Measurements from ENCODE around the gene PLAAT2.
"Not testable (repeated sequence)": the region's sequence is repeated elsewhere in the genome, so short reads cannot be mapped to it uniquely, and the experiment has no call there.

Gene PLAAT2

DNA sequence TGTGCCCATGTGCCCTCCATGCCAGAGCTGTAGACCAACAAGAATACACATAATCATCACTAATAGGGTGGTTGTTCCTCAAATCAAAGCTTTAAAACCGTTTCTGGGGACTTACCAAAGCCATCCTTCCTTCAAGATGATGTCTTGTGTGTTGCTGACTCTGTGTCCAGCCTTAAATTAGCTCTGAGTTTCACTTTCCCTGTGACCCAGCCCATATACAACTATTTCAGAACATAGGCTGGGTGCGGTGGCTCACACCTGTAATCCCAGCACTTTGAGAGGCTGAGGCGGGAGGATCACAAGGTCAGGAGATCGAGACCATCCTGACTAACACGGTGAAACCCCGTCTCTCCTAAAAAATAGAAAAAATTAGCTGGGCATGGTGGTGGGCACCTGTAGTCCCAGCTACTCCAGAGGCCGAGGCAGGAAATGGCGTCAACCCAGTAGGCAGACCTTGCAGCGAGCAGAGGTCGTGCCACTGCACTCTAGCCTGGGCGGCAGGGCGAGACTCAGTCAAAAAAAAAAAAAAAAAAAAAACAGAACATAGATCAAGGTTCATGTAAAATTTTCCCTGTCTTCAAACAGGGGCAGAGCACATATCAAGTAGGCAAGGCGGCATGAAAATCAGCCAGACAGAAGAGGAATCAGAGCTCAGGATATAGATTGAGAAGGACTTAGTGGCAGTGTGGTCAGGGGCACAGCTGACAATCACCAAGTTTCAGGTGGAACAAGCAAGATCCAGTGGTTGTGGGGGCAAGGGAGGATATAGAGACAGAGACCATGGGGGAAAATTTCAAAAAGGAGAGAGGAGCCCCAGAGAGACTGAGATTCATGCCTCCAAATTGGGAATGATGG is at the start of gene PLAAT2:
Gene PLAAT2 (minus strand): TSS at position 179 of the 855 bp plus-strand sequence. CDS start 55 bp downstream, at position 124.
- DNase-seq (ENCODE audit: low read depth in 2 of 2) = no peak

DNA sequence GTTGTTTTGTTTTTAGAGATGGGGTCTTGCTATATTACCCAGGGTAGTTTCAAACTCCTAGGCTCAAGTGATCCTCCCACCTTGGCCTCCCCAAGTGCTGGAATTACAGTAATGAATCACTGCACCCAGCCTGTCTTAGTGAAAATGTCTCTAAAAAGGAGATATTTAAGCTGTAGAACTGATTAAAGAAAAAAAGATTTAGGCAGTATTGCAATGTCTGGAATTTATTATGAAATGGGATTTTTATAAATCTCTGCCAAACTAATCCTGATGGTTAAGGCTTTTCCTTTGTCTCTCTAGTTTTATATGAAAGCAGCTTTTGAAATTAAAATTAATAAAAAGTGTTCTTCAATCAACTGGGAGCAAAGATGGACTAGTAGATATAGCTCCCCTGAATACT is 49.0 kb upstream of the PLAAT2 start:
- DNase-seq (ENCODE audit: low read depth in 2 of 2) = no peak

DNA sequence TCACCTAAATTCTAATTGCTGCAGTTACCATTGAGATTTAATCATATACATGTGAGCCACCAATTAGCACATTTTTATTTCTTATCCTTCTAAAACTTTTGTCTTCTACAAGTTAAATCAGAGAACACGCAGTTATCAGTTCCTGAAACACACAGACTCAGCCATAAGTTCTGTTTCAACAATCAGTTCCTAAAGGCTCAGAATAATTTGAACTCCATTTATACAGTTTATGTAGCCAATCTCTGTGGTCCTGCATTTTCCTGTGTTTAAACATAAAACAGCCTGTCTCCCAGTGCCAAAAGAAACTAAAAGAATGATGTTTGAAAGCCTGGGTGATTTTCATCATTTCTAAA is 48.2 kb upstream of the PLAAT2 start:
- no peak for DNase-seq (ENCODE audit: low read depth in 2 of 2)

DNA sequence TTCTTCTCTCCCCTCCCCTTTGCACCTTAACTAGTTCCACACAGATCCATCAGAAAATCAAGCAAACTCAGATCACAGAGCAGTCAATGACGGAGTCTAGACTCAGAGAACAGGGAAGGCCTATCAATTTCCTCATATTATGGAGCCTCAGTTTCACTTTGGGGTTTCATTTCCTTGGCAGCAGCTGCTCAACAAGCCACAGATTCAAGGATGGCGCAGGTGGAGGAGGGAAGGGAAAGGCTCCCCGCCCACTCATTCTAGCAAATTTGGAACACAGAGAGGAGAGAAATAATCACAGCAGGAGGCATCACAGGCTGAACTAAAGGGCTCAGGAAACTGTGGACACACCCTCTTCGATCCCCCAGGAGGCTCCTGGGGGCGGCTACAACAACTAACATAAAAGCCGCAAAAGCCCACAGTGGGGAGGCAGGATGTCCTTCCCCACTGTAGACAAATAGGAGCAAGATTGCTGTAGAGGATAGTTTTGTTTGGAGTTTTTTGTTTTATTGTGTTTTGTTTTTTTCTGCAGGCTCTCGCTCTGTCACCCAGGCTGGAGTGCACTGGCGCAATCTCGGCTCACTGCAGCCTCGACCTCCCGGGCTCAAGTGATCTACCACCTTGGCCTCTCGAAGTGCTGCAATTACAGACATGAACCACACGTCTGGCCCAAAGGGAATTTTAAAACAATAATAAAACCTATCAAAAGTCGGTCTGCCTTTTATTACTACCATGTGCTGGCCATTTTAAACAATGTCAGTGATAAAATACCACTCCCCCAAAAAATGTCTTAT is 47.6 kb upstream of the PLAAT2 start:
- DNase-seq (ENCODE audit: low read depth in 2 of 2) = no peak

DNA sequence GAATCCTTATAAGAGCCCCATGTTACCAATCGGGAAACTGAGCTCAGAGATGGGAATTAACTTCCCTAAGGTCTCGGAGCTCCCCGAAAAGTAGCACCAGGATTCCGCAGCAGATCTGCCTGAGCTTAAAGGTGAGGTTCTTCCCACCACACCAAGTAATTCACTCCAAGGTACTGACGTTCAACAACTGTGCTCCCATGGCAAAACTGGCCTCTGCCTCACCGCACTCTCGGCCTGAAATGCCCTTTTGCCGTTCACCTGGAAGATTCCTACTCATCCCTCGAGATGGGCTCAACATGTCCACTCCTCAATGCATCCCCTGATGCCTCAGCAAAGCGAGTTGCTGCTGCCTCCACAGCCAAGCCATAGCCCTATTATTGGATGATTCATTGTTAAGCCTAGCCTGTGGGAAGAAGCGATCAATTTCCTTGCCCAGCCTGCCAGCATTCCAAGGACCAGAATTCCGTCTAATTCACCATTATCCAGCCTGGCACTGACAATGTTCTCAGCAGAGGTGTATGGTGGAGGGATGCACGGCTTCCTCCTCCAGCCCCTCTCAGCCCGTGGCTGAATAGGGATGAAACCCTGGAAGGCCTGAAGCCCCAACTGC is 46.9 kb upstream of the PLAAT2 start:
- no peak for DNase-seq (ENCODE audit: low read depth in 2 of 2)

DNA sequence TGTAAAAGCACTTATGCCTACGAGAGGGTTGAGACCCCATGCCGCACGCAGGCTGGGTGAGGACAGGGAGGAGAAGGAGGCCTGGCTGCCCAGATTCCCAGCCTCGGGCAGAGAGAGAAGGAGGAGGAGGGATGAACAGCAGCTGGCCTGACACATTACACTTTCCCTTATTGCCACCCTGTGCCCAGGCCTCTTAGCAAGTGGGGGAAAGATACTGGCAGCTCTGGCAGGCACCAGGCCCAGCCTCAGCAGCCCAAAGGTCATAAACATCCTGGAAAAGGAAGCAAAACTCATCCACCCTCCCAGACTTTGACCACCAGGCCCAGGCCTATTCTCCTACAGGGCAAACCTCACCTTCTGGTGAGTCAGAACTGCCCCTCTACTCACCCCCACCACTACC is 46.4 kb upstream of the PLAAT2 start:
- DNase-seq (ENCODE audit: low read depth in 2 of 2) = no peak

DNA sequence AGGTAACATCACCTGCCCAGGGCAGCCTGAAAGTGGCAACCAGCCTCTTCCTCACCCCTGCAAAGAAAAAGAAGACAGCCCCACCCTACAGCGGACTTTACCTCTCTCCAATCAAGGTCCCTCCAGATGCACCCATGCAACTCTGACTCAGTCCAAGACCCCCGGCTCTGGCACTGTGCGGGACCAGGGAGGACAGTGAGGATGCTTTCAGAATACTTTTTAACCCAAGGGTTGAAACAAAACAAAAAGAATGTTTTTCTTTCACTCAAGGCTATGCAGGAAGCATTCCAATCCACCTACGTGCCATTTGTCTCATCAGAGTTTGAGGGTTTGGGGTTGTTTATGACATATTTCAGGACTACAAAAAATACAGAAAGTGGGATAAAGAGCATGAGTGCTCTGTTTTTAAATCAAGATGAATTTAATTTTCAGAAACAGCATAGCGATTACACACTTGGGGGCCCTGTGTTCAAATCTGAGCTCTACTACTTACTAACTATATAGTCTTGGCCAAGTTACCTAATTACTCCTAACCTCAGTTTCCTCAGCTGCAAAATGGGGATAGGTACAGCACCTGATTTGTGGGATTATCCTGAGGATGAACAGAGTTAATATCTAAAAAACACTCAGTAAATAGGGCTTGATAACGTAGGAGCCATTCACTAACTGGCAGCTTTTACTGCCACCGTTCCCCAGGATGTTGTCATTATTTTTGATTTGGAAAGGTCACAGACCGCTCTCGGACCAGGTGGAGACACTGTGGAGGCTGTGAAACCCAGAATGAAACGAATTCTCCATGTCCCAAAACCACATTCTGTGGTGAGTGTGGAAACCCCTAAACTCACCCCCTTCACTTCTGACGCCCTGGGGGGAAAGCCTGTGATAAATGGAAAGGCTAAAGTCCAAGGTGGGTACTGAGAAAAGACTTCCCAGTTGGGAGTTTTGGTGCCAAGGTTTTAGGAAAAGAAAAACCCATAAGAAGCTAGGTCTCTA is 45.5 kb upstream of the PLAAT2 start:
- DNase-seq (ENCODE audit: low read depth in 2 of 2) = no peak

DNA sequence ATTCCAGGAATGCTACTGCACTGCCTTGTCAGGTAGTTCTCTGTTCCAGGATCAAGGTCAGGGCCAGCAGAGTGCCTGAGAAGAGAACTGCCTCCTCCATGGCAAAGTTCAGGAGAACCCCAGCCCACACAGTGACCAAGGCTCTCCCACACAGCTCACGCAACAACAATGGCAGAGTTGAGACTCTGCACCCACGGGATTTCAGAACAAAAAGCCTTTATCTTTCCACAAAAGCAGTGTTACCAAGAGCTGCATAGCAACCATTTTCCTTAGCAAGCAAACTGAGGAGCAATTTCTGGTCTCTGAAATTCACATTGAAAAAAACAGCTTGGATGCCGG is 40.0 kb upstream of the PLAAT2 start:
- DNase-seq (ENCODE audit: low read depth in 2 of 2) = no peak

DNA sequence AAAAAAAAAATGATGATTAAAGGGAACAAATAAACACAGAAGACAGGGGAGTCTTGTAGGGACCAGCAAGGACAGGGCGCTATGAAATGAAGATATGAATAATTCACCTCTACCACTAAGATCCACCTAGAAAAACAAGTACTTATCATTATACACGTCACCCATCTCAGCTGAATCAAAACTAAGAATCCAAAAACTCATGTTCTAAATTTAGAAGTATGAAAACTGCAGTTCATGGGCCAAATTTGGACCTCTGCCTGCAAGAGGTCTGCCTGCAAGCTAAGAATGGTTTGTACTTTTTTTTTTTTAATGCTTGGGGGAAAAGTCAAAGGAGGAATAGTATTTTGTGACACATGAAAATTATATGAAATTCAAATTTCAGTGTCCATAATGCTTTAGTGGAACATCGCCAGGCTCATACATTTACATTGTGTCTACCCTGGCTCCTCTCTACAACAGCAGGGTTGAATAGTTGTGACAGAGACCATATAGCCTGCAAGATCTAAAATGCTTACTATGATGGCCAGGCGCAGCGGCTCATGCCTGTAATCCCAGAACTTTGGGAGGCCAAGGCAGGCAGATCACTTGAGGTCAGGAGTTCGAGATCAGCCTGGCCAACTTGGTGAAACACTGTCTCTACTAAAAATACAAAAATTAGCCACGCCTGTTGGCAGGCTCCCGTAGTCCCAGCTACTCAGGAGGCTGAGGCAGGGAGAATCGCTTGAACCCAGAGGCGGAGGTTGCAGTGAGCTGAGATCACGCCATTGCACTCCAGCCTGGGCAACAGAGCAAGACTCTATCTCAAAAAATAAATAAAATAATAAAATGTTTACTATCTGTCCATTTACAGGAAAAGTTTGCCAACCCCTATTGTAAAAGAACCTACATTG is 39.4 kb upstream of the PLAAT2 start:
- not testable (repeated sequence) for DNase-seq (ENCODE audit: low read depth in 2 of 2)

DNA sequence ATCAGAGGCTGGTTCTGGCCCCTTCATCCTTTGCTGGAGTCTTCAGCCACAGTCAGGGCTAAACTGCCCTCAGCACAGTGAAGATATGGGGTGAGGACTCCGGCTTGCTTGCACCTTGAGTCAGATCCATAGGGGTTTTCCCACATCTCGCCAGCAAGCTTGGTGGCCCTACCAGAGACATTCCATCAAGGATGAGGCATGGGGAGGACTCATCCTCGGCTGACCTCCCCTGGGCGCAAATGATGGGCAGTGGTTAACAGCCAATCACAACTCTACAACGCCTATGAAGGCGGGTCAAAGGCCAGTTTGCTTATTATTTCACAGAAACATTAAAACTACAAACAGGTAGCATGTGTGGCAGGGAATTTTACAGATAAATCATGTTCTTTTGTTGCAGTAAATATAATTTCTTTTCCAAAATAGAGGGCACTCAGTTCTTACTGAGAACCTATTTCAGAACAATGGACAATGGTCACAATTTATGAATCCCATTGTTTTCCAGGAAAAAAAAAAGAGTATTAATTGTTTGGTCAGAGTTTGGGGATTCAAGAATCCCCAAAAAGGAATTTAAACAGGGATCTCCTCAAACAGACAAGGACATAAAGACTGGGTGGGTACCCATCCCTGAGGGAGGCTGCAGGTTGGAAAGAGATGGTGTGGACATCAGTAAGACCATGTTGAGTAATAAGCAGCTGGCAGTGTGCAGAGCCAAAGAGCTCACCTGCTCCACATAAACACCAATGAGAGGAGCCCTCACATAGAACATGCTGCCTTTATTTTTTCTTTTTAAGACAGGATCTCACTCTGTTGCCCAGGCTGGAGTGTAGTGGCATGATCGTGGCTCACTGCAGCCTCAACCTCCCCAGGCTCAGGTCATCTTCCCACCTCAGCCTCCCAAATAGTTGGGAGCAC is 36.3 kb upstream of the PLAAT2 start:
- no peak for DNase-seq (ENCODE audit: low read depth in 2 of 2)

DNA sequence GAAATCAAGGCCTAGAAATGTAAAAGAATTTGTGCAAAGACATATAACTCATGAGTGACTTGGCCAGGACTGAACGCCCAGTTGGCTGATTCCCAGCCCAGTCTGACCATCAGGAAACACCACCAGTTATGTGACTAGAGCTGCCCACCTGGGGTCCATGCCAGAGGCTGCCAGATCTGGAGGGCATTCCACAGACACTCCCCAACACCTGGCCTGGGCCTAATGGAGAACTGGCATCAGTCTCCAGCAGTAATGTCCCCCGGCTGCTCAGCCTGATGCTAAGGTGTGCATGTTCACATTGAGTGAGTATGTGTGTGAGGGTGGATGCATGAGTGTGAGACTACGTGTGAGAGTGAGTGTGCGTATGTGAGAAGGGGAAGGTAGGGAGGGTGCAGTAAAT is 35.4 kb upstream of the PLAAT2 start:
- DNase-seq (ENCODE audit: low read depth in 2 of 2) = no peak

DNA sequence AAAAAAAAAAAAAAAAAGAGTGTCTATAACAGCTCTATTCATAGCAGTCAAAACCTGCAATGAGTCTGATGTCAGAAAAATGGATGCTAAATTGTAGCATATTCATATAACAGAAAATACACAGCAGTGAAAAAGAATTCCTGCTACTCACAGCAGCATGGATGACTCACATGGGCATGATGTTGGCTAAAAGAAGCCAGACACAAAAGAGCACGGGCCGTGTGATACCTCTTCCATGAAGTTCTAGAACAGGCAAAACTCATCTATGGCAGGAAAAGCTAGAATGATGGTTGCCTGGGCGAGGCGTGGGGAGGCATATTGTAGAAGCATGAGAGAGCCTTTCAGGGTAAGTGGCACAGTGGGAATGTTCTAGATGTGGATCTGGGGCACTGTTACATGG is 32.1 kb upstream of the PLAAT2 start:
- DNase-seq (ENCODE audit: low read depth in 2 of 2) = no peak

DNA sequence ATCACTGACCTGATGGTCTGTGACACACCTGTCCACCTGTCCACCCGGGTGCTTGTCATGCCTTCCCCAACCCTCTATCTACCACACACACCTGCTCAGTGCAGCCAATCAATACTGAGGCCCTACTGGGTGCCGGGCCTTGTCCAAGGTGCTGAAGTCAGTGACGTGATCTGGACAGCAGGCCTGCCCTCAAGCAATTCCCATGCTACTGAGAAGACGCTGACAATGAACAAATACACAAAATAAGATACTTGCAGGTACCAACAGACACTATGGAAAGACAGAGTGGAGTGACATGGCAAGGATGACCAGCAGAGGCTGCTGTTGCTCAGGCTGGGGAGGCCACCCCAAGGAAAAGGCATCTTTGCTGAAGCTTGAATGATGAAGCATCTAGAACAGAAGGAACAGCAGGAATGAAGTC is 29.8 kb upstream of the PLAAT2 start:
- DNase-seq (ENCODE audit: low read depth in 2 of 2) = no peak

DNA sequence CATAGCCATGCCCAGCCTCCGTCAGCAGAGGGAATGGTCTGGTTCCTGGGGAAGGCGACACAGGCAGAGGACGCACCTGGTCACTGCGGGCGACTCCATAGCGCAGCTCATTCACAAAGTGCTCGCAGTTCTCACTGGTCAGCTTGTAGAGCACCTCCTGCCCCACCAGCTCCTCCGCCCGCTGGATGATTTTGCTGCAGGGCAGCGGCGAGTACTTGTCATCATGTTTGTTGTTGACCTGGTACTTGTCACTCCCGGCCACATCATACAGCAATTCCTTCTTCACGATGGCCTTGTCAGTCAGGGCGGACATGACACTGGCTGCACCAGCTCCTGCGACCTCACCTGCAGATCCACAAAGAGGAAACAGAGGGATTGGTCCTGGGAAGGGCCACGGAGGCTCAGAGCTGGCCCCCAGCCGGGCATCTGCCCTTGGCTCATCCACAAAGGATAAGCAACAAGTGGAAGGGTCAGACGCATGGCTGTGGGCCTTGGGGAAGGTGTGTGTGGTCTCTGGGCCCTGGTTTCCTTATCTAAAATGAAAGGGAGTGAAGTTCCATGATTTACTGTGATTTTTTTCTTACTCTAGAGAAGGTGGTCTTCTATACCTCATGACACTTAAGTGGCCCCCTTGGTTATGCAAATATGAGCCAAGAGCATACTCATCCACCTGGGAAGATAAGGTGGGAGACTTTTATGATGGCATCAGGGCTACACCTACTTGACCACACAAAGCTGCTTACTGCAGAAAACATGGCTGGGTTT is 27.0 kb upstream of the PLAAT2 start:
- DNase-seq (ENCODE audit: low read depth in 2 of 2) = no peak

DNA sequence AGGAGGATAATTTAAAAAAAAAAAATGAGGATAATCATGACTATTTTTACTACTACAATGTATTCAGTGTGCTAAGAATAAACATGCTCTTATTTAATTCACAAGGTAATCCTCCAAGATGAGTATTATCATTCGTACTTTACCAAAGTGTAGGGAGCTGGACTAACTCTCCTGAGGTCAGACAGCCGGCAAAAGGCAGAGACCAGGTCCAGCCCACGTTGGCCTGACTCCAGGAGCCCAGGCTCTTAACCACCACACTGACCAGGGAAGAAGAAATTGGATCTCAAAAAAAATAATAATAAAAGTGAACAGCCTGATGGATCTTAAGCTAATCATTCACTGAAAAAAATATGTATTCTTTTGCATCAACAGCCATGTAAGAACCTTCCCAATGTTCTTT is 25.8 kb upstream of the PLAAT2 start:
- no peak for DNase-seq (ENCODE audit: low read depth in 2 of 2)

DNA sequence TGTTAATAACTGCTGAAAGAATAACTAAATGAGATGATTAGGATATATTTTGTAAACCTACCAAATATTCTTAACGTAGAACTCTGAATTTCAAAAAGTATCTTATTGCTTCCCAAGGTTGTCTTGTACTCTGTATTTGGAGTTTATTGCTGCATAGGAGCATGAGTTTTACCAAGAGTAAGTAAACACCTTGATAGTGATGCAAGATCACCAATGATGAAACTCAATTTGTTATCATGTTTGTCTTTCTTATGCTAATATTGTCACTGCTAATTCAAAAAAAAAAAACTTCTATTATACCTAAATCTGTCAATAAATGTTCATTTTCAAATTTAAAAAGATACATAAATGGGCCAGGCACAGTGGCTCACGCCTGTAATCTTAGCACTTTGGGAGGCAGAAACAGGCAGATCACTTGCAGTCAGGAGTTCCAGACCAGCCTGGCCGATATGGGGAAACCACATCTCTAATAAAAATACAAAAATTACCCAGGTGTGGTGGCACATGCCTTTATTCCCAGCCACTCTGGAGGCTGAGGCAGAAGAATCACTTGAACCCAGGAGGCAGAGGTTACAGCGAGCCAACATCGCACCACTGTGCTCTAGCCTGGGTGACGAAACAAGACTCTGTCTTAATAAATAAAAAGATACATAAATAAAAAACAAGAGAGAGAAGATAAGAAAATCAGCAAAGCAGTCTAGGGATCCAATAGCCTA is 23.4 kb upstream of the PLAAT2 start:
- DNase-seq (ENCODE audit: low read depth in 2 of 2) = no peak

DNA sequence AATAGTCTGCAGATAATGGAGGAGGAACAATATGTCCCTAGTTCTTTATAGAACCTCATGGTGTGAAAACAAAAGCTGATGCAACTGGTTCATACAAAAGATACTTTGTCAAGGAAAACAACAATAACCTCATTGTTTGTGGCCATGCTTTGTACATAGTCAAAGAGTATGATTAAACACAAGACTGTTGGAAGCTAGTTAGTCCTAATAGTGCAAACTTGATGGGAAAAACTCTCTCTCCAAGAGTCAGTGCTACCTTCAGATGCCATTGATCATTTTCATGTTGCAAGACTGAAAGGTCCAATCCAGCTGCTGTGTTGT is 20.1 kb upstream of the PLAAT2 start:
- no peak for DNase-seq (ENCODE audit: low read depth in 2 of 2)

DNA sequence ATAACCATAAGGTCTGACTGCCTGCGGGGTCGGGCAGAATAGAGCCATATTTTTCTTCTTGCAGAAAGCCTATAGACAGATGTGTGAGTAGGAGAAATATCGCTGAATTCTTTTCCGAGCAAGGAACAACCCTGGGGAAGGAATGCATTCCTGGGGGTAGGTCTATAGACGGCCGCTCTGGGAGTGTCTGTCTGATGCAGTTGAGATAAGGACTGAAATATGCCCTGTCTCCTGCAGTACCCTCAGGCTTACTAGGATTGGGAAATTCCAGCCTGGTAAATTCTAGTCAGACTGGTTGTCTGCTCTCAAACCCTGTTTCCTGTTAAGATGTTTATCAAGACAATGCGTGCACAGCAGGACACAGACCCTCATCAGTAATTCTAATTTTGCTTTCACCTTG is 18.0 kb upstream of the PLAAT2 start:
- not testable (repeated sequence) for DNase-seq (ENCODE audit: low read depth in 2 of 2)

Measured in stimulated activated CD8-positive, alpha-beta memory T cell treated with anti-CD3 and anti-CD28 coated beads, Interleukin-15, amount 100 ng/mL, for 48 hours (primary cell).